HG03442 (cell line): ENCODE results near the gene NR1D1.
A peak's percentile ranks its signal among the peaks of the same experiment; 100 is the strongest.

Experiments used
- ATAC-seq: cut with Tn5 transposase; IDR thresholded peaks from one replicate; pipeline ENCODE4 v1.9.1; 2021; ENCODE audit warnings: mild to moderate bottlenecking, moderate library complexity; ENCODE audit not compliant: unreplicated experiment

Gene NR1D1

GRCh38 chr17:40111221-40112128, 11.1 kb upstream of the NR1D1 start:
- ATAC-seq = no peak

GRCh38 chr17:40110026-40110845, 9.8 kb upstream of the NR1D1 start:
- no peak for ATAC-seq

GRCh38 chr17:40108970-40109824, 8.8 kb upstream of the NR1D1 start:
- ATAC-seq = no peak

- no peak for ATAC-seq
These were observed 7.3 kb upstream of the NR1D1 start for GRCh38 chr17:40107522-40108174.

GRCh38 chr17:40106760-40107521, 6.6 kb upstream of the NR1D1 start:
- no peak for ATAC-seq

DNA sequence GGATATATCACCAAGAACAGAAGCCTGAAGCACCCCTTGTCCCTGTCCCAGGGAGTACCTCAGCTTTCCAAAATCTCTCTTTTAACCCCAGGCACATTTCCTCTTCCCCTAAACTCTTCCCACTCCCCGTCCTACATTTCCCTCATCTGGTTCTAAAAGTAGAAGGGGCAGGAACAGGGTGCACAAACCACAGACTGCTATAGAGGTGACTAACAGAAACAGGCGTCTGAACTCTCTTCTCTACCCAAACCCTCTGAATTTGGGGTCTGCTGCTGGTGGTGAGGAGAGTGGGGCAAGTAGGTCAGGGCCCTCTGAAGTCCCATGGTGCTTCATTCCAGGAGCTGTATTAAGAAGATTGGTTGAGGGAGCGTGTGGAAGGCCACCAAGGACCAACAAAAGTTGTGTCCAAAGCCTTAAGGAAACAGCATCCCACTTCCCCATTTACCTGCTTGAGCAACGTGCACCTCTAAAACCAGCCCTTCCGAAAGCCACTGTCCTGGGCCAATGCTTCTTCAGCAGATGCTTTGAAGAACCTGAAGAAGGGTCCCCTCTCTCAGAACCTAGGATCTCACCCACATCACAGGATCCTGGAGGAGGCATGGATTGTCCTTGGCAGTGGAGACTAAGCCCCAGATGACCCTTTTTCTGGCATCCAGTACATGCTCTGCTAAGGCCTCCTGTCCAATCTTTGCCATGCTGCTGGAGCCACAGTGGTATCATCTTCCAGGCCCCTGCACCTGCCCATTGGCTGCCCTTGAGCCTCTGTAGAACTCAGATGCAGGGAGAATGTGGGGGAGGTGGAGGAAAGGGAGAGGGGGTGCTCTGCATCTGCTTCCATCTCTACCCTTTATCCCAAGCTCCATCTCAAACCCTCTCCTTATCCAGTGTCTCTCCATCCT, 5.7 kb upstream of the NR1D1 start:
- no peak for ATAC-seq

GRCh38 chr17:40104594-40105486, 4.5 kb upstream of the NR1D1 start:
- no peak for ATAC-seq

GRCh38 chr17:40103688-40104087, 3.3 kb upstream of the NR1D1 start:
- ATAC-seq = no peak

GRCh38 chr17:40103071-40103661, 2.8 kb upstream of the NR1D1 start:
- no peak for ATAC-seq

DNA sequence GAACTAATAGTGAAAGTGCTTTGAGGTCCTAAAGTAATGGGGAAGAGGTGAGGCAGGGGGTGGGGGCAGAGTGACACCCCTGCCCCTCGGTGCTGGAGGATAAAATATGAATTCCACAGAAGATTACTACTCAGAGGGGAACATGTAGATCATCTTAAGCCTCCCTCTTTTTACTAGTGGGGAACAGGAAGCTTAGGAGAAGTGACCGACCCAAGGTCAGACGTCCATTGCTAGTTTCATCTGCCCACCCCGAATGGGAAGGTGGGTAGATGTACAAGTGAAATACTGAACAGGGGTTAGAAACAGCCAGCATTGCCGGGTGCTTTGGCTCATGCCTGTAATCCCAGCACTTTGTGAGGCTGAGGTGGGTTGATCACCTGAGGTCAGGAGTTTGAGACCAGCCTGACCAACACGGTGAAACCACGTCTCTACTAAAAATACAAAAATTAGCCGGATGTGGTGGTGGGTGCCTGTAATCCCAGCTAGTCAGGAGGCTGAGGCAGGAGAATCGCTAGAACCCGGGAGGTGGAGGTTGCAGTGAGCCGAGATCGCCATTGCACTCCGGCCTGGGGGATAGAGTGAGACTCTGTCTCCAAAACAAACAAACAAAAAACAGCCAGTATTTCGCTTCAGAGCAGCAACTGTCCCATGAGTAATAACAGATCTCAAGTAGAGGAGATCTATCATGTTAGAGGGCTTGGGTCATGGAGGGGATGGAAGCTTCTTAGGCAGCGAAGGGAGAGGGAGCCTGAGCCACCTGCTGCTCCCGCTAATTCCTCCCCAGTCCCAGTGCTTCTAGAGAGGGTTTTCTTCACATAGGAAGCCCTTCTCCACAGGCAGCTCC, 1.2 kb upstream of the NR1D1 start:
- ATAC-seq = no peak

DNA sequence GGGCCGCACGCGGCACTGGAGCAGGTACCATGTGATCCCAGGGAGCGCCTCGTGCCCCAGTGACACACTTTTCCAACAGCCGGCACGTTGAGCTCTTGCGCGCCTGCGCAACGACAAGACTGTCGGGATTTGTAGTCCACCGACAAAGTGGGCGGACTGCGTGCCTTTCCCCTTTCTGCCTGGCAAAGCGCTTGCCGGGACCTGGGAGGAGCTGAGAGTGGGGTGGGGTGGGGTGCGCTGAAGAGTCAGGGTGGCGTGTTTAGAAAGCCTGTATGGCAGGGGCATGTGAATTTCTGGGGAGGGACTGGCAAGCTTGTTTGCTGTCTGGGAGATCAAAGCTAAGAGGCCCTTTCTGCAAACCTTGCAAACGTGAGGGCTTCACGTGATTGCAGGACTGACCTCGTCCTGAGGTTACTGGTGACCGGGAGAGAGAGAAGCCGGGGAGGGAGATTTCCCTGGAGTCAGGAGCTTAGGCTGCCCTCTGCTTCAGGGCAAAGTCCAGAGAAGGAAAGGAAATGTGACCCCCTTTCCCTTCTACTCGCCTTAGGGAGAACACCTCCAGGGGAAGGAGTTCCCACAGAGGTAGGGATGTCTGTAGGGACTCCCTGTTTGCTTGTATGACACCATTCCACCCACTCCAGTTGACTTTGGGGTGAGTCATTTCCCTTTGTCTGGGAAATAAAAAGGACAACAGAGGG, 429 bp upstream of the NR1D1 start:
- ATAC-seq = peak; percentile 31

GRCh38 chr17:40099619-40100418, 570 bp downstream of the NR1D1 start:
- ATAC-seq = no peak

- ATAC-seq = peak; percentile 49
These were observed 1.4 kb downstream of the NR1D1 start for GRCh38 chr17:40098846-40099618.
